Subcutaneous abdominal adipose tissue (tissue), 5 donors: ENCODE results near the gene EFNA5.

Experiments
- H3K27ac ChIP-seq: one replicate; pipeline ENCODE4 v1.7.0; 2013; ENCODE audit warnings: low read depth, mild to moderate bottlenecking, inconsistent platforms, low read length, moderate library complexity
- H3K27me3 ChIP-seq, 5 donors: one replicate each; pipeline ENCODE4 v1.7.0; 2013; ENCODE audit warnings: low read length in 5 of 5, inconsistent platforms in 1 of 5; ENCODE audit not compliant: control insufficient read depth in 5 of 5, insufficient read depth in 4 of 5
- H3K36me3 ChIP-seq, 5 donors: one replicate each; pipeline ENCODE4 v1.7.0; 2013; ENCODE audit warnings: low read length in 5 of 5; ENCODE audit not compliant: control insufficient read depth in 5 of 5, insufficient read depth in 5 of 5
- H3K4me1 ChIP-seq, 5 donors: one replicate each; pipeline ENCODE4 v1.7.0; 2013; ENCODE audit warnings: low read length in 5 of 5, mild to moderate bottlenecking in 3 of 5, moderate library complexity in 1 of 5; ENCODE audit not compliant: control insufficient read depth in 5 of 5, insufficient read depth in 5 of 5
- H3K4me3 ChIP-seq, 5 donors: one replicate each; pipeline ENCODE4 v1.7.0; 2013; ENCODE audit warnings: low read length in 5 of 5, low read depth in 1 of 5
- H3K9ac ChIP-seq, 5 donors: one replicate each; pipeline ENCODE4 v1.7.0; 2013; ENCODE audit warnings: low read length in 5 of 5, mild to moderate bottlenecking in 4 of 5, moderate library complexity in 3 of 5
- H3K9me3 ChIP-seq, 5 donors: one replicate each; pipeline ENCODE4 v1.7.0; 2013; ENCODE audit warnings: low read length in 5 of 5; ENCODE audit not compliant: control insufficient read depth in 5 of 5
- donor health status: healthy.
- donor health status: healthy.
- donor health status: healthy.
- donor health status: healthy.
- donor health status: healthy.

The EFNA5 gene

GRCh38 chr5:107594253-107595045 is 76.3 kb downstream of the EFNA5 start:
- H3K27ac ChIP-seq: peak overlapping the region; percentile 87
- H3K36me3 ChIP-seq: no peaks in the 10 kb centered on the region
- peak overlapping the region in 2 of 5 donors; percentile 2 to 16 for H3K9ac ChIP-seq
- H3K27me3 ChIP-seq: no peaks in the 10 kb centered on the region
- no peak overlapping the region for H3K4me3 ChIP-seq
- H3K4me1 ChIP-seq: peaks cover 0 to 20% (median 11%) of the 10 kb centered on the region in 5 donors
- no peaks in the 10 kb centered on the region for H3K9me3 ChIP-seq

- Histone ChIP-seq H3K4me1 (peaks cover 0 to 20% (median 11%) of the 10 kb centered on the region in 5 donors), H3K27me3 (no peaks in the 10 kb centered on the region), H3K27ac (peak overlapping the region; percentile 87)
These were observed 77.7 kb downstream of the EFNA5 start for GRCh38 chr5:107593009-107593408.

GRCh38 chr5:107592515-107592914 is 78.2 kb downstream of the EFNA5 start:
- no peaks in the 10 kb centered on the region for H3K36me3 ChIP-seq
- peak overlapping the region; percentile 87 for H3K27ac ChIP-seq
- no peak overlapping the region for H3K4me3 ChIP-seq
- no peaks in the 10 kb centered on the region for H3K27me3 ChIP-seq
- no peaks in the 10 kb centered on the region for H3K9me3 ChIP-seq
- H3K9ac ChIP-seq: peak overlapping the region in 1 of 5 donors; percentile 10
- peaks cover 0 to 20% (median 11%) of the 10 kb centered on the region in 5 donors for H3K4me1 ChIP-seq

More at GRCh38 chr5:107593009-107593408, 77.7 kb downstream of the EFNA5 start:
- H3K9ac ChIP-seq: peak overlapping the region in 1 of 5 donors; percentile 10
- no peak overlapping the region for H3K4me3 ChIP-seq
- H3K36me3 ChIP-seq: no peaks in the 10 kb centered on the region
- H3K9me3 ChIP-seq: no peaks in the 10 kb centered on the region

GRCh38 chr5:107590686-107591085 is 80.1 kb downstream of the EFNA5 start:
- Histone ChIP-seq H3K36me3 (no peaks in the 10 kb centered on the region), H3K4me1 (peaks cover 0 to 20% (median 11%) of the 10 kb centered on the region in 5 donors), H3K27me3 (no peaks in the 10 kb centered on the region), H3K4me3 (no peak overlapping the region), H3K9ac (no peak overlapping the region), H3K27ac (no peak overlapping the region), H3K9me3 (no peaks in the 10 kb centered on the region)

- H3K36me3 ChIP-seq: no peaks in the 10 kb centered on the region
- no peak overlapping the region for H3K4me3 ChIP-seq
- H3K27ac ChIP-seq: no peak overlapping the region
- peaks cover 0 to 23% (median 11%) of the 10 kb centered on the region in 5 donors for H3K4me1 ChIP-seq
- no peak overlapping the region for H3K9ac ChIP-seq
- H3K27me3 ChIP-seq: no peaks in the 10 kb centered on the region
- H3K9me3 ChIP-seq: no peaks in the 10 kb centered on the region
These were observed 81.1 kb downstream of the EFNA5 start for GRCh38 chr5:107589520-107590193.

- H3K27ac ChIP-seq: no peak overlapping the region
- no peaks in the 10 kb centered on the region for H3K36me3 ChIP-seq
- no peak overlapping the region for H3K9ac ChIP-seq
- no peaks in the 10 kb centered on the region for H3K9me3 ChIP-seq
- no peaks in the 10 kb centered on the region for H3K27me3 ChIP-seq
- H3K4me1 ChIP-seq: peaks cover 0 to 47% (median 22%) of the 10 kb centered on the region in 5 donors
- no peak overlapping the region for H3K4me3 ChIP-seq
These were observed 88.1 kb downstream of the EFNA5 start for GRCh38 chr5:107582625-107583024.

GRCh38 chr5:107580889-107581820 is 89.6 kb downstream of the EFNA5 start:
- Histone ChIP-seq H3K4me3 (no peak overlapping the region), H3K9ac (peak overlapping the region in 2 of 5 donors; percentile 60 to 63), H3K36me3 (no peaks in the 10 kb centered on the region), H3K9me3 (no peaks in the 10 kb centered on the region), H3K27me3 (no peaks in the 10 kb centered on the region), H3K4me1 (peaks cover 0 to 62% (median 29%) of the 10 kb centered on the region in 5 donors), H3K27ac (peak overlapping the region; percentile 89)

- Histone ChIP-seq H3K4me3 (no peak overlapping the region), H3K27ac (peak overlapping the region; percentile 89), H3K9me3 (no peaks in the 10 kb centered on the region), H3K9ac (peak overlapping the region in 2 of 5 donors; percentile 11 to 60), H3K36me3 (no peaks in the 10 kb centered on the region), H3K27me3 (no peaks in the 10 kb centered on the region), H3K4me1 (peaks cover 0 to 76% (median 40%) of the 10 kb centered on the region in 5 donors)
These were observed 92.6 kb downstream of the EFNA5 start for GRCh38 chr5:107578051-107578635.

GRCh38 chr5:107577394-107577950 is 93.3 kb downstream of the EFNA5 start:
- H3K27me3 ChIP-seq: no peaks in the 10 kb centered on the region
- no peaks in the 10 kb centered on the region for H3K9me3 ChIP-seq
- H3K4me1 ChIP-seq: peaks cover 4 to 81% (median 47%) of the 10 kb centered on the region in 5 donors
- peak overlapping the region in 2 of 5 donors; percentile 51 to 60 for H3K9ac ChIP-seq
- H3K27ac ChIP-seq: peak overlapping the region; percentile 89
- no peak overlapping the region for H3K4me3 ChIP-seq
- no peaks in the 10 kb centered on the region for H3K36me3 ChIP-seq
